Activated CD4-positive, alpha-beta T cell treated with anti-CD3 and anti-CD28 coated beads for 4 hours (primary cell): Measurements from ENCODE around the gene CDC16.
"Not testable (repeated sequence)": the region's sequence is repeated elsewhere in the genome, so short reads cannot be mapped to it uniquely, and the experiment has no call there.

Experiments
- DNase-seq, 2 donors: peaks; one replicate each; pipeline ENCODE4 v3.0.0-alpha.2; 2020

CDC16 gene

GRCh38 chr13:114228176-114228575 is 6.5 kb upstream of the CDC16 start:
- no peak for DNase-seq

GRCh38 chr13:114229506-114229905 is 5.2 kb upstream of the CDC16 start:
- no peak for DNase-seq

GRCh38 chr13:114230117-114230516 is 4.6 kb upstream of the CDC16 start:
- DNase-seq: no peak

- no peak for DNase-seq
Observed at GRCh38 chr13:114230575-114230974, 4.1 kb upstream of the CDC16 start.

- no peak for DNase-seq
Observed at GRCh38 chr13:114231886-114232285, 2.8 kb upstream of the CDC16 start.

- no peak for DNase-seq
Observed at GRCh38 chr13:114234266-114234644, 442 bp upstream of the CDC16 start.

- no peak for DNase-seq
Observed at GRCh38 chr13:114235697-114236096, 1.0 kb downstream of the CDC16 start.

GRCh38 chr13:114236227-114236626 is 1.5 kb downstream of the CDC16 start:
- DNase-seq: no peak

GRCh38 chr13:114237415-114238112 is 2.9 kb downstream of the CDC16 start:
- no peak for DNase-seq

- DNase-seq: no peak
Observed at GRCh38 chr13:114241918-114242317, 7.2 kb downstream of the CDC16 start.

GRCh38 chr13:114243971-114244370 is 9.3 kb downstream of the CDC16 start:
- no peak for DNase-seq

- no peak for DNase-seq
Observed at GRCh38 chr13:114244637-114245036, 9.9 kb downstream of the CDC16 start.

- DNase-seq: no peak
Observed at GRCh38 chr13:114248011-114248410, 13.3 kb downstream of the CDC16 start.

GRCh38 chr13:114249077-114249476 is 14.4 kb downstream of the CDC16 start:
- no peak for DNase-seq

- not testable (repeated sequence) for DNase-seq
Observed at GRCh38 chr13:114251639-114252440, 17.1 kb downstream of the CDC16 start.

GRCh38 chr13:114256547-114256946 is 21.9 kb downstream of the CDC16 start:
- no peak for DNase-seq

GRCh38 chr13:114257014-114257413 is 22.3 kb downstream of the CDC16 start:
- no peak for DNase-seq

GRCh38 chr13:114258589-114258988 is 23.9 kb downstream of the CDC16 start:
- DNase-seq: no peak

GRCh38 chr13:114259374-114259773 is 24.7 kb downstream of the CDC16 start:
- DNase-seq: no peak

GRCh38 chr13:114259974-114260373 is 25.3 kb downstream of the CDC16 start:
- DNase-seq: no peak

GRCh38 chr13:114260814-114261213 is 26.1 kb downstream of the CDC16 start:
- DNase-seq: no peak

GRCh38 chr13:114261328-114261965 is 26.8 kb downstream of the CDC16 start:
- DNase-seq: no peak

- no peak for DNase-seq
Observed at GRCh38 chr13:114263578-114263977, 28.9 kb downstream of the CDC16 start.

- DNase-seq: not testable (repeated sequence)
Observed at GRCh38 chr13:114264313-114264712, 29.6 kb downstream of the CDC16 start.
